Measurements from ENCODE around the gene PLPP6. TPM values are rescaled to one million over a fixed set of nuclear protein-coding genes. Genes with fewer than 3 reads are reported as not detected.

Gene PLPP6
- total RNA-seq, 4 donors from 2014 or later = 2.5 to 3.1 (median 2.5) TPM

- DNase-seq (no peak), ATAC-seq (no peak)
- H3K27ac ChIP-seq = no peak overlapping the region
- intact Hi-C loops (cut with DNase I; ENCODE audit: low total_unique reads) (no loop called here), in situ Hi-C loops (cut with MboI; ENCODE audit: low sequenced_read_pairs in 4 of 4) (no loop called here)
- no peaks in the 10 kb centered on the region for H3K36me3 ChIP-seq
- no peak overlapping the region for H3K4me3 ChIP-seq
- H3K9me3 ChIP-seq = no peaks in the 10 kb centered on the region
- H3K4me1 ChIP-seq = no peaks in the 10 kb centered on the region
- no peaks in the 10 kb centered on the region for H3K27me3 ChIP-seq
- TF ChIP-seq POLR2A (IDR thresholded peaks at IDR 0.05) (no peak), CTCF (IDR thresholded peaks at IDR 0.05 in 4 of 5, conservative IDR thresholded peaks at IDR 0.05 in 1 of 5) (no peak)
Observed at GRCh38 chr9:4617752-4618151, 44.3 kb upstream of the PLPP6 start.

GRCh38 chr9:4618700-4619099 lies 43.4 kb upstream of the PLPP6 start:
- in situ Hi-C loops (cut with MboI; ENCODE audit: low sequenced_read_pairs in 4 of 4) (no loop called here), intact Hi-C loops (cut with DNase I; ENCODE audit: low total_unique reads) (no loop called here)
- DNase-seq = no peak
- no peak for TF ChIP-seq CTCF (IDR thresholded peaks at IDR 0.05 in 4 of 5, conservative IDR thresholded peaks at IDR 0.05 in 1 of 5)
- TF ChIP-seq POLR2A (IDR thresholded peaks at IDR 0.05) = no peak
- Histone ChIP-seq H3K36me3 (no peaks in the 10 kb centered on the region), H3K27me3 (no peaks in the 10 kb centered on the region), H3K4me1 (no peaks in the 10 kb centered on the region), H3K4me3 (no peak overlapping the region), H3K27ac (no peak overlapping the region), H3K9me3 (no peaks in the 10 kb centered on the region)
- ATAC-seq = no peak

- intact Hi-C loops (cut with DNase I; ENCODE audit: low total_unique reads) (no loop called here), in situ Hi-C loops (cut with MboI; ENCODE audit: low sequenced_read_pairs in 4 of 4) (no loop called here)
Observed at GRCh38 chr9:4620057-4620765, 41.9 kb upstream of the PLPP6 start.

GRCh38 chr9:4620881-4621555 lies 41.1 kb upstream of the PLPP6 start:
- no peaks in the 10 kb centered on the region for H3K36me3 ChIP-seq
- no peaks in the 10 kb centered on the region for H3K9me3 ChIP-seq
- intact Hi-C loops (cut with DNase I; ENCODE audit: low total_unique reads) (no loop called here), in situ Hi-C loops (cut with MboI; ENCODE audit: low sequenced_read_pairs in 4 of 4) (no loop called here)
- no peak for TF ChIP-seq POLR2A (IDR thresholded peaks at IDR 0.05)
- TF ChIP-seq CTCF (IDR thresholded peaks at IDR 0.05 in 4 of 5, conservative IDR thresholded peaks at IDR 0.05 in 1 of 5) = no peak
- ATAC-seq (no peak), DNase-seq (no peak)
- H3K4me3 ChIP-seq = no peak overlapping the region
- H3K27ac ChIP-seq = no peak overlapping the region
- H3K27me3 ChIP-seq = no peaks in the 10 kb centered on the region
- no peaks in the 10 kb centered on the region for H3K4me1 ChIP-seq

More at GRCh38 chr9:4620057-4620765, 41.9 kb upstream of the PLPP6 start:
- no peak overlapping the region for H3K27ac ChIP-seq
- DNase-seq = no peak
- H3K36me3 ChIP-seq = no peaks in the 10 kb centered on the region
- H3K27me3 ChIP-seq = no peaks in the 10 kb centered on the region
- TF ChIP-seq POLR2A (IDR thresholded peaks at IDR 0.05) (no peak), CTCF (IDR thresholded peaks at IDR 0.05 in 4 of 5, conservative IDR thresholded peaks at IDR 0.05 in 1 of 5) (no peak)
- H3K4me1 ChIP-seq = no peaks in the 10 kb centered on the region
- H3K9me3 ChIP-seq = no peaks in the 10 kb centered on the region
- ATAC-seq = no peak
- H3K4me3 ChIP-seq = no peak overlapping the region

Measured in gastrocnemius medialis (tissue), 4 donors.